HFFc6 (cell line): ENCODE measurements around the gene DLD. TPM values are rescaled to one million over a fixed set of nuclear protein-coding genes. Genes with fewer than 3 reads are reported as not detected.
"Not testable (repeated sequence)": the region's sequence is repeated elsewhere in the genome, so short reads cannot be mapped to it uniquely, and the experiment has no call there.

Experiments used
- DNase-seq: peaks from one replicate; pipeline ENCODE4 v3.0.0-alpha.2; 2018
- H3K27ac Mint-ChIP-seq: 2 replicates; pipeline ENCODE4 v1.8.0; 2020; ENCODE audit warnings: mild to moderate bottlenecking, mixed read lengths
- H3K27me3 Mint-ChIP-seq: 2 replicates; pipeline ENCODE4 v1.8.0; 2021; ENCODE audit warnings: mild to moderate bottlenecking, moderate library complexity, mixed read lengths; ENCODE audit not compliant: insufficient read depth
- H3K36me3 Mint-ChIP-seq: 2 replicates; pipeline ENCODE4 v1.8.0; 2021; ENCODE audit warnings: low read depth, mixed read lengths
- H3K4me1 Mint-ChIP-seq: 2 replicates; pipeline ENCODE4 v1.8.0; 2020; ENCODE audit warnings: low read depth, mixed read lengths
- H3K4me3 Mint-ChIP-seq: 2 replicates; pipeline ENCODE4 v1.8.0; 2020; ENCODE audit warnings: mild to moderate bottlenecking, moderate library complexity, mixed read lengths
- H3K9me3 Mint-ChIP-seq: 2 replicates; pipeline ENCODE4 v1.8.0; 2020; ENCODE audit warnings: mild to moderate bottlenecking, mixed read lengths
- total RNA-seq, 6 experiments: library from RNA; stranded (reverse); fragmentation: NEBNext Ultra II Directional; extraction: Animal tissue kit (Norgen Biotek cat#: 25700); gene quantifications; 2 replicates in 1 of 6; 3 replicates in 5 of 6; pipeline ENCODE4 v1.2.3, GENCODE V29; 2021
- TF ChIP-seq, protein P1 (sequence below): fragments of 200-600 bp; sonication (generic); IDR thresholded peaks from 2 replicates; pipeline ENCODE4 v1.5.0; 2021; ENCODE audit warnings: antibody characterized with exemption, mild to moderate bottlenecking

DLD gene
- total RNA-seq, 6 experiments from 2014 or later: 76.8 to 87.4 (median 82.5) TPM

DNA sequence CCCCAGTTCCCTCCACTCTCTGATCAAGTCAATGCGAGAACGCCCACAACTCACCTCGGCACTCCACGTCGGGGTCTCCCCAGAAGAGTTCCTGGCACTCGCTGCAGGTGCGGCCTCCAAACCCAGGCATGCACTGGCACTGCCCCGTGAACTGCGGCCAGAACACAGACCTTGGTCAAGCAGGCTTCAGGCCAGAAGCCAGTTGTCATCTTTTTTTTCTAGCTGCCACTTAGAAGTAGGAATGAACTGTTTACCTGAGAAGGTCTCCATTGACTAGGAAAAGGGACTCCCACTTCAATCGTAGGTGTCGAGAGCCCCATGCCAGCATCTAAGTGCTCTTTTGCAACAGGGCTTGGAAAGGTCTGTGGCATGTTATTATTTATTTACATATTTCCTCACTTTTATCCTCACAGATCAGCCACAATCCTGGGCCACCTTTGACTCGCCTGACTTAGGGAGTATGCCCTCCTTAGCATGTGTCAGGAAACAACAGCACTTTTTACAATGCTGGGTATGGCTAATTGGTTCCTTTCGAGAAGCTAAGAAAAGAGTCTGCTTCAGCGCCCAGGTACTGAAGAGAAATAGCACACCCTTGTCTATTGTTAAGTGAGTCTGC, 60.3 kb downstream of the DLD start:
- Mint-ChIP-seq H3K9me3 (no peaks in the 10 kb centered on the region), H3K4me1 (peaks cover 78% of the 10 kb centered on the region), H3K27me3 (peaks cover 5% of the 10 kb centered on the region), H3K27ac (peak overlapping the region; percentile 26; the same call in 1 of the 2 replicates), H3K36me3 (peaks cover 69% of the 10 kb centered on the region), H3K4me3 (peak overlapping the region; percentile 61; the same call in 1 of the 2 replicates)
- DNase-seq: no peak
- TF ChIP-seq, protein P1, sequence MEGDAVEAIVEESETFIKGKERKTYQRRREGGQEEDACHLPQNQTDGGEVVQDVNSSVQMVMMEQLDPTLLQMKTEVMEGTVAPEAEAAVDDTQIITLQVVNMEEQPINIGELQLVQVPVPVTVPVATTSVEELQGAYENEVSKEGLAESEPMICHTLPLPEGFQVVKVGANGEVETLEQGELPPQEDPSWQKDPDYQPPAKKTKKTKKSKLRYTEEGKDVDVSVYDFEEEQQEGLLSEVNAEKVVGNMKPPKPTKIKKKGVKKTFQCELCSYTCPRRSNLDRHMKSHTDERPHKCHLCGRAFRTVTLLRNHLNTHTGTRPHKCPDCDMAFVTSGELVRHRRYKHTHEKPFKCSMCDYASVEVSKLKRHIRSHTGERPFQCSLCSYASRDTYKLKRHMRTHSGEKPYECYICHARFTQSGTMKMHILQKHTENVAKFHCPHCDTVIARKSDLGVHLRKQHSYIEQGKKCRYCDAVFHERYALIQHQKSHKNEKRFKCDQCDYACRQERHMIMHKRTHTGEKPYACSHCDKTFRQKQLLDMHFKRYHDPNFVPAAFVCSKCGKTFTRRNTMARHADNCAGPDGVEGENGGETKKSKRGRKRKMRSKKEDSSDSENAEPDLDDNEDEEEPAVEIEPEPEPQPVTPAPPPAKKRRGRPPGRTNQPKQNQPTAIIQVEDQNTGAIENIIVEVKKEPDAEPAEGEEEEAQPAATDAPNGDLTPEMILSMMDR: no peak

DNA sequence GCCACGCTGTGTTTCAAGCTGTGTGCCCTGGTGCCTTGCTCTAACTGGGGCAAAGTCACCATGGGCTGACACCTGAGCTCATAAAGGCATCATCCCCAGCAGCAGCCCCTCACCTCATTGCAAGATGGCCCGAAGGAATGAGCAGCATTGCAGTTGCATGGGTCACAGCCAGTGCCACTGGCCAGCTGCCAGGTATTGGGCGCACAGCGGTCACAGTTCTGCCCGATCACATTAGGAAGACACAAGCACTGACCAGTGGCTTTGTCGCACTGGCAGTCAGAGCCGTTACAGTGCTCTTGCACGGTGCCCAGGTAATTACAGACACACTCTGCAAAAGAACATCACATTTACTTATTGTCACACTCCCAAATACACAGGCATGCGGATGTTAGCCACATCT, 60.9 kb downstream of the DLD start:
- Mint-ChIP-seq H3K9me3 (no peaks in the 10 kb centered on the region), H3K4me3 (peak overlapping the region; percentile 61), H3K27me3 (peaks cover 5% of the 10 kb centered on the region), H3K4me1 (peaks cover 72% of the 10 kb centered on the region), H3K27ac (peak overlapping the region; percentile 80), H3K36me3 (peaks cover 67% of the 10 kb centered on the region)
- no peak for DNase-seq
- TF ChIP-seq, protein P1: no peak

- DNase-seq: no peak
- Mint-ChIP-seq H3K27me3 (no peaks in the 10 kb centered on the region), H3K9me3 (no peaks in the 10 kb centered on the region), H3K4me1 (peaks cover 65% of the 10 kb centered on the region), H3K27ac (peak overlapping the region; percentile 80), H3K4me3 (peak overlapping the region; percentile 61), H3K36me3 (peaks cover 63% of the 10 kb centered on the region)
- TF ChIP-seq, protein P1: no peak
Measured at GRCh38 chr7:107953265-107953923, 62.4 kb downstream of the DLD start.

DNA sequence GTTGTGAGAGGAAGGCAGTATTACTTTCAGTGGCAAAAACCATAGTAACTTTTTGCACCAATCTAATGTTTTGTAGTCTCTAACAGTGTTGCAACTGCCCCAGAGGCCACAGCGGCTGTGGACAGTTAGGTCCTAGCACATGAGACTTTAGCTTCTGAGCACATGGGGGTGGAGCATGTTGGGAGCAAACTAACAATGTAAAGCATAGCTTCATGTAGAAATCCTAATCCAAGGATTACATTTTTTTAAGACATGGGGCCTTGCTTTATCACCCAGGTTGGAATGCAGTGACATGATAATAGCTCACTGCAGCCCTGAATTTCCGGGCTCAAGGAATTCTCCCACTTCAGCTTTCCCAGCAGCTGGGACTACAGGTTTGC, 62.9 kb downstream of the DLD start:
- DNase-seq: no peak
- no peaks in the 10 kb centered on the region for H3K27me3 Mint-ChIP-seq
- H3K9me3 Mint-ChIP-seq: no peaks in the 10 kb centered on the region
- TF ChIP-seq, protein P1: no peak
- peaks cover 65% of the 10 kb centered on the region for H3K4me1 Mint-ChIP-seq
- peak overlapping the region; percentile 61; the same call in 1 of the 2 replicates for H3K4me3 Mint-ChIP-seq
- H3K27ac Mint-ChIP-seq: peak overlapping the region; percentile 80; the same call in 1 of the 2 replicates
- H3K36me3 Mint-ChIP-seq: peaks cover 66% of the 10 kb centered on the region

- no peak overlapping the region for H3K27ac Mint-ChIP-seq
- no peaks in the 10 kb centered on the region; the same call in 1 of the 2 replicates for H3K27me3 Mint-ChIP-seq
- no peaks in the 10 kb centered on the region for H3K9me3 Mint-ChIP-seq
- peaks cover 59% of the 10 kb centered on the region for H3K4me1 Mint-ChIP-seq
- TF ChIP-seq, protein P1: no peak
- no peak for DNase-seq
- no peak overlapping the region for H3K4me3 Mint-ChIP-seq
- H3K36me3 Mint-ChIP-seq: peaks cover 70% of the 10 kb centered on the region
Measured at GRCh38 chr7:107955394-107955793, 64.4 kb downstream of the DLD start.

GRCh38 chr7:107956950-107957349, 66.0 kb downstream of the DLD start:
- H3K9me3 Mint-ChIP-seq, H3K4me3 Mint-ChIP-seq, H3K27me3 Mint-ChIP-seq, H3K27ac Mint-ChIP-seq, DNase-seq: not testable (repeated sequence)
- Mint-ChIP-seq H3K4me1 (peaks cover 48% of the 10 kb centered on the region), H3K36me3 (peaks cover 70% of the 10 kb centered on the region)
